Stomach (tissue), 9 donors: ENCODE data around the gene LNPEP. TPM values are rescaled to one million over a fixed set of nuclear protein-coding genes. Genes with fewer than 3 reads are reported as not detected.

ENCODE experiments used
- DNase-seq, 2 donors: peaks; one replicate each; pipeline versions ENCODE4 v3.0.0 to v3.0.0-alpha.2; 2013 to 2019
- H3K27ac ChIP-seq, 5 donors: fragments of 200-600 bp in 4 of 5; sonication (generic) in 4 of 5; one replicate each; pipeline ENCODE4 v1.5.1; 2013 to 2019; ENCODE audit warnings: mild to moderate bottlenecking in 1 of 5, moderate library complexity in 1 of 5
- H3K27me3 ChIP-seq, 3 donors: fragments of 200-600 bp; sonication (generic); one replicate each; pipeline ENCODE4 v1.5.1; 2017 to 2019; ENCODE audit warnings: mixed run types in 1 of 3
- H3K36me3 ChIP-seq, 4 donors: fragments of 200-600 bp; sonication (generic); 1 replicate in 3 of 4; 2 replicates in 1 of 4; pipeline ENCODE4 v1.5.1; 2016 to 2019
- H3K4me1 ChIP-seq, 4 donors: fragments of 200-600 bp; sonication (generic); one replicate each; pipeline ENCODE4 v1.5.1; 2016 to 2019
- H3K4me3 ChIP-seq, 4 donors: fragments of 200-600 bp; sonication (generic) in 3 of 4; one replicate each; pipeline ENCODE4 v1.5.1; 2016 to 2019; ENCODE audit warnings: mild to moderate bottlenecking in 1 of 4
- H3K9me3 ChIP-seq, 4 donors: fragments of 200-600 bp; sonication (generic); one replicate each; pipeline ENCODE4 v1.5.1; 2016 to 2019
- EP300 ChIP-seq: sonication (generic); formaldehyde crosslinking; IDR thresholded peaks from one replicate; pipeline ENCODE4 v1.6.1; 2017; ENCODE audit warnings: antibody characterized with exemption
- POLR2A ChIP-seq, 4 donors: fragments of 450-650 bp; IDR thresholded peaks; one replicate each; pipeline ENCODE4 v1.6.1; 2016; ENCODE audit warnings: antibody characterized with exemption in 4 of 4, control low read depth in 2 of 4, mild to moderate bottlenecking in 1 of 4, moderate library complexity in 1 of 4
- POLR2AphosphoS5 ChIP-seq, 3 donors: sonication (generic); formaldehyde crosslinking; IDR thresholded peaks; one replicate each; pipeline ENCODE4 v1.6.1; 2016; ENCODE audit warnings: antibody characterized with exemption in 3 of 3
- WGBS, 5 donors: extraction: QIAGEN DNeasy Blood & Tissue Kit in 3 of 5; methylation state at CpG; one replicate each; pipeline versions ENCODE4 v1.1.5 to v1.1.7; 2013 to 2018; 5-methylcytosine and 5-hydroxymethylcytosine counted together
- intact Hi-C: fragments of 100-400 bp; cut with DNase I; formaldehyde crosslinking; loops from one replicate; pipeline ENCODE4 v1.15.1; 2023; ENCODE audit warnings: low total_unique reads
- polyA plus RNA-seq, 3 donors: library from polyadenylated mRNA; stranded (reverse); fragments of 200-250 nt; gene quantifications; one replicate each; pipeline ENCODE4 v1.2.3, GENCODE V29; 2013
- total RNA-seq, 5 donors: library from RNA; depleted of rRNA; stranded (reverse); fragments of >200 nt; gene quantifications; one replicate each; pipeline versions ENCODE4 v1.1.0 to v1.2.3, GENCODE V29; 2014 to 2016
- TF ChIP-seq, protein P1 (sequence below), 7 experiments: fragments of 450-650 bp in 4 of 7; fragments of 200-600 bp in 3 of 7; sonication (generic) in 3 of 7; IDR thresholded peaks; one replicate each; pipeline ENCODE4 v1.5.1; 2016 to 2019; ENCODE audit warnings: antibody characterized with exemption in 7 of 7, control low read depth in 2 of 7, mild to moderate bottlenecking in 1 of 7
- donor health status: healthy with polysubstance abuse.
- donor health status: Bipolar disorder and iron deficiency.
- donor health status: healthy.

The LNPEP gene
- total and polyA plus RNA-seq, 8 donors: 2.0 to 160 (median 28.9) TPM

DNA sequence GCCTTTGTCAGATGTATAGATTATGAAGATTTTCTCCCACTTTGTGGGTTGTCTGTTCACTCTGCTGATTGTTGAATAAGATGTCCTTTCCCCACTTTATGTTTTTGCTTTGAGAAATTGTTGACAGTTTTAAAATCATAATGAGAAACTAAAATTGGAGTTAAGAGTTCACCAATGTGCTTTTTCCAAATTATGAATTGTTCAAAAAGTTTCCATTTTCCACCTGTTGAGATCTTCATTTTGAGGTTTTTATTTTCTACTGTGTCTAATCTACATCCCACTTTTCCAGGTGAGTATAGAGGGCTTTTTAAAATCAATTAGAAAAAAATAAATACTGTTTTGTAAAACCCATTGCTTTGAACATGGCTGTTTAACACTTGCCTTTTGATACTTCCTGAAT lies 55.8 kb downstream of the LNPEP start:
- intact Hi-C loops: no loop called here
- Histone ChIP-seq H3K4me3 (no peak overlapping the region), H3K27me3 (no peaks in the 10 kb centered on the region), H3K4me1 (peaks cover 0 to 5% (median 0%) of the 10 kb centered on the region in 4 donors), H3K36me3 (peaks cover 13 to 84% (median 63%) of the 10 kb centered on the region in 4 donors), H3K9me3 (no peaks in the 10 kb centered on the region), H3K27ac (no peak overlapping the region)
- no peak for DNase-seq
- TF ChIP-seq POLR2AphosphoS5 (IDR thresholded peaks at IDR 0.05) (no peak), EP300 (no peak), POLR2A (IDR thresholded peaks at IDR 0.05) (no peak)
- TF ChIP-seq, protein P1, sequence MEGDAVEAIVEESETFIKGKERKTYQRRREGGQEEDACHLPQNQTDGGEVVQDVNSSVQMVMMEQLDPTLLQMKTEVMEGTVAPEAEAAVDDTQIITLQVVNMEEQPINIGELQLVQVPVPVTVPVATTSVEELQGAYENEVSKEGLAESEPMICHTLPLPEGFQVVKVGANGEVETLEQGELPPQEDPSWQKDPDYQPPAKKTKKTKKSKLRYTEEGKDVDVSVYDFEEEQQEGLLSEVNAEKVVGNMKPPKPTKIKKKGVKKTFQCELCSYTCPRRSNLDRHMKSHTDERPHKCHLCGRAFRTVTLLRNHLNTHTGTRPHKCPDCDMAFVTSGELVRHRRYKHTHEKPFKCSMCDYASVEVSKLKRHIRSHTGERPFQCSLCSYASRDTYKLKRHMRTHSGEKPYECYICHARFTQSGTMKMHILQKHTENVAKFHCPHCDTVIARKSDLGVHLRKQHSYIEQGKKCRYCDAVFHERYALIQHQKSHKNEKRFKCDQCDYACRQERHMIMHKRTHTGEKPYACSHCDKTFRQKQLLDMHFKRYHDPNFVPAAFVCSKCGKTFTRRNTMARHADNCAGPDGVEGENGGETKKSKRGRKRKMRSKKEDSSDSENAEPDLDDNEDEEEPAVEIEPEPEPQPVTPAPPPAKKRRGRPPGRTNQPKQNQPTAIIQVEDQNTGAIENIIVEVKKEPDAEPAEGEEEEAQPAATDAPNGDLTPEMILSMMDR (IDR thresholded peaks at IDR 0.05): no peak

DNA sequence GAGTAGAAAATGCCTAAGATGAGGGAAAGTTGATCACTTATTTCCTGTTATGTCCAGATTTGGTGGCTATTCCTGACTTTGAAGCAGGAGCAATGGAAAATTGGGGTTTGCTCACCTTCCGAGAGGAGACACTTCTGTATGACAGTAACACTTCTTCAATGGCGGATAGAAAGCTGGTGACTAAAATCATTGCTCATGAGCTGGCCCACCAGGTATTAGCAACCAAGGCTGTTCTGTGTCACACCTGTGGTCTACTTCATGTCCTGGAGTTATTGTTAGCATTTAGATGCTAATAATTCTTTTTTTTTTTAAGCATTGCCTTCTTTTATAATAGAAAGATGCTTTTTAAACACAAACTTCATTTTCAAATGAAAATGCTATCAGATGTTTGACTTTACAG lies 57.9 kb downstream of the LNPEP start:
- Histone ChIP-seq H3K9me3 (no peaks in the 10 kb centered on the region), H3K4me3 (no peak overlapping the region), H3K27ac (no peak overlapping the region), H3K27me3 (no peaks in the 10 kb centered on the region), H3K4me1 (peaks cover 0 to 7% (median 0%) of the 10 kb centered on the region in 4 donors), H3K36me3 (peaks cover 13 to 73% (median 58%) of the 10 kb centered on the region in 4 donors)
- TF ChIP-seq EP300: no peak
- no peak for TF ChIP-seq POLR2AphosphoS5 (IDR thresholded peaks at IDR 0.05)
- TF ChIP-seq, protein P1 (IDR thresholded peaks at IDR 0.05): no peak
- TF ChIP-seq POLR2A (IDR thresholded peaks at IDR 0.05): no peak
- no peak for DNase-seq
- intact Hi-C loops: no loop called here
- 90 to 100% (median 96%) methylated on average over 2 of the region's 2 CpGs for WGBS, 5 donors

DNA sequence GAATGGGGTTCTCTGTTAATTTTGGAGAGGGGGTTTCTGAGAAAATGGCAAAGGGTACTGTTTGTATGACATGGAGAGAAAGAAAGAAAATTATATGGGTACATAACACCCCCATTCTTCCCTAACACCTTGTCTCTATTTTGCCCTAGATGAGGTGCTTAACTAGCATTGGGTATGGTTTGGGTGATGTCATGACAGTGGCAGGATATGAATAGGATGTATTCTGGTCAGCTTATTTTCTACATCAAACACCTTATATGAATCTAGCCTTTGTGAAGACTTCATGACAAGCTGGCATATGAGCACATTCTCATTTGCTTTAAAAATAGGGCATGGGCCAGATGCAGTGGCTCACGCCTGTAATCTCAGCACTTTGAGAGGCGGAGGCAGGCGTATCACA lies 58.6 kb downstream of the LNPEP start:
- 88 to 98% (median 96%) methylated on average over 3 of the region's 3 CpGs for WGBS, 5 donors
- no peaks in the 10 kb centered on the region for H3K27me3 ChIP-seq
- peaks cover 13 to 76% (median 61%) of the 10 kb centered on the region in 4 donors for H3K36me3 ChIP-seq
- no peak overlapping the region for H3K4me3 ChIP-seq
- no peaks in the 10 kb centered on the region for H3K9me3 ChIP-seq
- TF ChIP-seq POLR2A (IDR thresholded peaks at IDR 0.05) (no peak), EP300 (no peak), POLR2AphosphoS5 (IDR thresholded peaks at IDR 0.05) (no peak)
- TF ChIP-seq, protein P1 (IDR thresholded peaks at IDR 0.05): no peak
- DNase-seq: no peak
- intact Hi-C loops: no loop called here
- no peak overlapping the region for H3K27ac ChIP-seq
- peaks cover 0 to 15% (median 1%) of the 10 kb centered on the region in 4 donors for H3K4me1 ChIP-seq

DNA sequence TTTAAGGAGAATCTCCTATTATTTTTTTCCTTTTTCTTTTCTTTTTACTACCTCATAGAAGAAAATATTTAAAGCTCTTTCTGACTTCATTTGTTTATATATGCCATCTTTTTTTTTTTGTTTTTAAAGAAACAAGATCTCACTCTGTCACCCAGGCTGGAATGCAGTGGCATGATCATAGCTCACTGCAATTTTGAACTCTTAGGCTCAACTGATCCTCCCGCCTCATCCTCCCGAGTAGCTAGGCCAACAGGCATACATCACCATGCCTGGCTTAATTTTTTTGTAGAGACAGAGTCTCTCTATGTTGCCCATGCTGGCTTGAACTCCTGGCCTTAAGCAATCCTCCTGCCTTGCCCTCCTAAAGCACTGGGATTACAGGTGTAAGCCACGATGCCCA lies 59.5 kb downstream of the LNPEP start:
- WGBS, 5 donors: 66 to 83% (median 78%) methylated on average over 3 of the region's 3 CpGs
- no peak for DNase-seq
- Histone ChIP-seq H3K9me3 (no peaks in the 10 kb centered on the region), H3K27ac (no peak overlapping the region), H3K36me3 (peaks cover 13 to 76% (median 61%) of the 10 kb centered on the region in 4 donors), H3K4me1 (peaks cover 0 to 20% (median 6%) of the 10 kb centered on the region in 4 donors), H3K27me3 (no peaks in the 10 kb centered on the region), H3K4me3 (no peak overlapping the region)
- TF ChIP-seq POLR2A (IDR thresholded peaks at IDR 0.05) (no peak), EP300 (no peak), POLR2AphosphoS5 (IDR thresholded peaks at IDR 0.05) (no peak)
- TF ChIP-seq, protein P1 (IDR thresholded peaks at IDR 0.05): no peak
- intact Hi-C loops: no loop called here
